H9 (cell line): ENCODE measurements around the gene ZNF664. TPM values are rescaled to one million over a fixed set of nuclear protein-coding genes. Genes with fewer than 3 reads are reported as not detected.

Experiments
- DNase-seq: peaks from one replicate; pipeline ENCODE4 v3.0.0-alpha.2; 2017
- H2AFZ ChIP-seq: one replicate; pipeline ENCODE4 v1.6.1; 2013; ENCODE audit warnings: mild to moderate bottlenecking, low read length, control low read depth, moderate library complexity
- H2AK5ac ChIP-seq: 2 replicates; pipeline ENCODE4 v1.6.1; 2013; ENCODE audit warnings: low read length, control low read depth, mixed read lengths; ENCODE audit not compliant: insufficient read length
- H2BK120ac ChIP-seq: one replicate; pipeline ENCODE4 v1.6.1; 2013; ENCODE audit warnings: low read depth, mild to moderate bottlenecking, low read length, control low read depth, inconsistent platforms; ENCODE audit not compliant: poor library complexity, severe bottlenecking
- H2BK12ac ChIP-seq: 2 replicates; pipeline ENCODE4 v1.6.1; 2013; ENCODE audit warnings: low read length, control low read depth, mixed read lengths, low read depth; ENCODE audit not compliant: insufficient read length
- H2BK15ac ChIP-seq: 2 replicates; pipeline ENCODE4 v1.6.1; 2013; ENCODE audit warnings: low read depth, low read length, control low read depth
- H2BK20ac ChIP-seq: one replicate; pipeline ENCODE4 v1.6.1; 2013; ENCODE audit warnings: low read depth, mild to moderate bottlenecking, low read length, control low read depth, inconsistent platforms; ENCODE audit not compliant: poor library complexity, severe bottlenecking
- H2BK5ac ChIP-seq: 2 replicates; pipeline ENCODE4 v1.6.1; 2013; ENCODE audit warnings: low read length, control low read depth, mixed read lengths; ENCODE audit not compliant: insufficient read length
- H3K14ac ChIP-seq: 2 replicates; pipeline ENCODE4 v1.6.1; 2013; ENCODE audit warnings: low read length, control low read depth; ENCODE audit not compliant: insufficient read depth
- H3K18ac ChIP-seq: 2 replicates; pipeline ENCODE4 v1.6.1; 2013; ENCODE audit warnings: low read depth, mild to moderate bottlenecking, mixed read lengths, low read length, control low read depth; ENCODE audit not compliant: insufficient read length
- H3K23ac ChIP-seq: 2 replicates; pipeline ENCODE4 v1.6.1; 2013; ENCODE audit warnings: low read length, control low read depth, mixed read lengths, low read depth; ENCODE audit not compliant: insufficient read length
- H3K23me2 ChIP-seq: 2 replicates; pipeline ENCODE4 v1.6.1; 2013; ENCODE audit warnings: low read depth, mild to moderate bottlenecking, mixed read lengths, low read length, control low read depth; ENCODE audit not compliant: insufficient read length, poor library complexity, severe bottlenecking
- H3K27ac ChIP-seq: 2 replicates; pipeline ENCODE4 v1.5.1; 2013; ENCODE audit warnings: low read length, control low read depth, mixed read lengths, low read depth; ENCODE audit not compliant: insufficient read length
- H3K27me3 ChIP-seq: 2 replicates; pipeline ENCODE4 v1.6.1; 2013; ENCODE audit warnings: low read length, control low read depth, inconsistent platforms; ENCODE audit not compliant: insufficient read depth
- H3K4ac ChIP-seq: 2 replicates; pipeline ENCODE4 v1.6.1; 2013; ENCODE audit warnings: low read depth, mild to moderate bottlenecking, control low read depth, inconsistent platforms, low read length, moderate library complexity
- H3K4me1 ChIP-seq: 2 replicates; pipeline ENCODE4 v1.6.1; 2013; ENCODE audit warnings: low read length, control low read depth, inconsistent platforms; ENCODE audit not compliant: insufficient read depth
- H3K4me2 ChIP-seq: 2 replicates; pipeline ENCODE4 v1.6.1; 2013; ENCODE audit warnings: low read length, control low read depth, mixed read lengths; ENCODE audit not compliant: insufficient read length, insufficient read depth
- H3K56ac ChIP-seq: 2 replicates; pipeline ENCODE4 v1.6.1; 2013; ENCODE audit warnings: low read depth, mild to moderate bottlenecking, mixed read lengths, low read length, control low read depth; ENCODE audit not compliant: insufficient read length
- H3K79me1 ChIP-seq: 2 replicates; pipeline ENCODE4 v1.6.1; 2013; ENCODE audit warnings: low read depth, mild to moderate bottlenecking, moderate library complexity, low read length, control low read depth, inconsistent platforms; ENCODE audit not compliant: insufficient read depth, poor library complexity, severe bottlenecking
- H3K79me2 ChIP-seq: 2 replicates; pipeline ENCODE4 v1.6.1; 2013; ENCODE audit warnings: low read length, control low read depth, inconsistent platforms; ENCODE audit not compliant: insufficient read depth
- H3K9ac ChIP-seq: 2 replicates; pipeline ENCODE4 v1.6.1; 2013; ENCODE audit warnings: low read length, control low read depth, mixed read lengths; ENCODE audit not compliant: insufficient read length; ENCODE audit errors: extremely low read depth
- H3K9me3 ChIP-seq: one replicate; pipeline ENCODE4 v1.6.1; 2013; ENCODE audit warnings: low read depth, low read length, inconsistent platforms; ENCODE audit not compliant: control insufficient read depth
- H3T11ph ChIP-seq: one replicate; pipeline ENCODE4 v1.6.1; 2013; ENCODE audit warnings: mild to moderate bottlenecking, low read length, control low read depth, inconsistent platforms
- H4K20me1 ChIP-seq: one replicate; pipeline ENCODE4 v1.6.1; 2013; ENCODE audit not compliant: control insufficient read depth, insufficient read length, insufficient read depth
- H4K5ac ChIP-seq: 2 replicates; pipeline ENCODE4 v1.6.1; 2013; ENCODE audit warnings: low read depth, mild to moderate bottlenecking, mixed read lengths, low read length, control low read depth; ENCODE audit not compliant: insufficient read length
- H4K8ac ChIP-seq: replicated peaks from 2 replicates; pipeline ENCODE4 v1.6.1; 2013; ENCODE audit warnings: low read length, control low read depth, mixed read lengths, low read depth; ENCODE audit not compliant: insufficient read length
- H4K91ac ChIP-seq: 2 replicates; pipeline ENCODE4 v1.6.1; 2013; ENCODE audit warnings: low read depth, mild to moderate bottlenecking, moderate library complexity, mixed read lengths, low read length, control low read depth; ENCODE audit not compliant: insufficient read length
- H3K27ac Mint-ChIP-seq, 3 experiments: 2 replicates in 2 of 3; 3 replicates in 1 of 3; pipeline ENCODE4 v1.8.0; 2020 to 2021; ENCODE audit warnings: mixed read lengths in 3 of 3, mild to moderate bottlenecking in 1 of 3, moderate library complexity in 1 of 3
- H3K27me3 Mint-ChIP-seq: 2 replicates; pipeline ENCODE4 v1.8.0; 2021; ENCODE audit warnings: low read depth, mild to moderate bottlenecking, moderate library complexity, mixed read lengths
- H3K36me3 Mint-ChIP-seq, 3 experiments: 2 replicates in 2 of 3; 3 replicates in 1 of 3; pipeline ENCODE4 v1.8.0; 2020 to 2021; ENCODE audit warnings: low read depth in 3 of 3, mixed read lengths in 3 of 3; ENCODE audit not compliant: insufficient read depth in 1 of 3
- H3K4me1 Mint-ChIP-seq, 2 experiments: 2 replicates each; pipeline ENCODE4 v1.8.0; 2020; ENCODE audit warnings: mixed read lengths in 2 of 2
- H3K4me3 Mint-ChIP-seq, 2 experiments: 2 replicates in 1 of 2; 3 replicates in 1 of 2; pipeline ENCODE4 v1.8.0; 2020 to 2021; ENCODE audit warnings: mild to moderate bottlenecking in 2 of 2, mixed read lengths in 2 of 2, moderate library complexity in 1 of 2
- H3K9me3 Mint-ChIP-seq, 2 experiments: 2 replicates in 1 of 2; 3 replicates in 1 of 2; pipeline ENCODE4 v1.8.0; 2020; ENCODE audit warnings: mild to moderate bottlenecking in 2 of 2, mixed read lengths in 2 of 2, moderate library complexity in 1 of 2
- WGBS: extraction: QIAGEN DNeasy Blood & Tissue Kit; methylation state at CpG from one replicate; pipeline ENCODE4 v1.1.7; 2013; ENCODE audit warnings: missing lambda C conversion rate, low lambda C conversion rate, mixed read lengths; ENCODE audit not compliant: insufficient read length; ENCODE audit errors: extremely low coverage; 5-methylcytosine and 5-hydroxymethylcytosine counted together
- total RNA-seq: library from RNA; stranded (reverse); gene quantifications from 2 replicates; pipeline ENCODE4 v1.2.1, GENCODE V29; 2021
- TF ChIP-seq, protein P1 (sequence below): fragments of 200-600 bp; sonication (generic); conservative IDR thresholded peaks from 3 replicates; pipeline ENCODE4 v1.8.0; 2021; ENCODE audit warnings: antibody characterized with exemption, mild to moderate bottlenecking

The ZNF664 gene
- total RNA-seq, 1 experiment from 2014 or later: 29.5 TPM

- no peak overlapping the region for H3K9ac ChIP-seq
- H4K20me1 ChIP-seq: no peaks in the 10 kb centered on the region
- no peak overlapping the region for H3K4ac ChIP-seq
- no peak overlapping the region for H3K4me2 ChIP-seq
- Mint-ChIP-seq H3K27ac (0 out of 7 replicates have a peak overlapping the region, but pooled peaks of 2 of the 3 experiments have one; percentile 19 to 37), H3K9me3 (no peaks in the 10 kb centered on the region), H3K4me1 (peaks cover 0 to 4% of the 10 kb centered on the region in 2 experiments; a peak in 1 of 4 replicates), H3K36me3 (peaks cover 14 to 22% (median 19%) of the 10 kb centered on the region in 3 experiments), H3K27me3 (no peaks in the 10 kb centered on the region), H3K4me3 (no peak overlapping the region)
- H3K56ac ChIP-seq: no peak overlapping the region
- H3K79me1 ChIP-seq: no peaks in the 10 kb centered on the region
- H3K79me2 ChIP-seq: no peaks in the 10 kb centered on the region
- TF ChIP-seq, protein P1, sequence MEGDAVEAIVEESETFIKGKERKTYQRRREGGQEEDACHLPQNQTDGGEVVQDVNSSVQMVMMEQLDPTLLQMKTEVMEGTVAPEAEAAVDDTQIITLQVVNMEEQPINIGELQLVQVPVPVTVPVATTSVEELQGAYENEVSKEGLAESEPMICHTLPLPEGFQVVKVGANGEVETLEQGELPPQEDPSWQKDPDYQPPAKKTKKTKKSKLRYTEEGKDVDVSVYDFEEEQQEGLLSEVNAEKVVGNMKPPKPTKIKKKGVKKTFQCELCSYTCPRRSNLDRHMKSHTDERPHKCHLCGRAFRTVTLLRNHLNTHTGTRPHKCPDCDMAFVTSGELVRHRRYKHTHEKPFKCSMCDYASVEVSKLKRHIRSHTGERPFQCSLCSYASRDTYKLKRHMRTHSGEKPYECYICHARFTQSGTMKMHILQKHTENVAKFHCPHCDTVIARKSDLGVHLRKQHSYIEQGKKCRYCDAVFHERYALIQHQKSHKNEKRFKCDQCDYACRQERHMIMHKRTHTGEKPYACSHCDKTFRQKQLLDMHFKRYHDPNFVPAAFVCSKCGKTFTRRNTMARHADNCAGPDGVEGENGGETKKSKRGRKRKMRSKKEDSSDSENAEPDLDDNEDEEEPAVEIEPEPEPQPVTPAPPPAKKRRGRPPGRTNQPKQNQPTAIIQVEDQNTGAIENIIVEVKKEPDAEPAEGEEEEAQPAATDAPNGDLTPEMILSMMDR: no peak
- no peak overlapping the region for H2AFZ ChIP-seq
- DNase-seq: no peak
- H3K9me3 ChIP-seq: no peaks in the 10 kb centered on the region
- no peak overlapping the region for H4K5ac ChIP-seq
- no peak overlapping the region for H2BK15ac ChIP-seq
- H3K14ac ChIP-seq: no peak overlapping the region
- no peak overlapping the region for H3T11ph ChIP-seq
- no peak overlapping the region for H3K18ac ChIP-seq
- no peaks in the 10 kb centered on the region for H3K27me3 ChIP-seq
- no peak overlapping the region for H3K23ac ChIP-seq
- no peaks in the 10 kb centered on the region for H3K4me1 ChIP-seq
- H3K27ac ChIP-seq: no peak overlapping the region
- H4K8ac ChIP-seq: no peak overlapping the region
- H2BK20ac ChIP-seq: no peak overlapping the region
- no peak overlapping the region for H4K91ac ChIP-seq
- H2BK120ac ChIP-seq: no peak overlapping the region
- no peak overlapping the region for H2BK12ac ChIP-seq
- WGBS: no CpG with 5 or more reads among the region's 13 CpGs
- no peak overlapping the region for H2AK5ac ChIP-seq
- H2BK5ac ChIP-seq: no peak overlapping the region
- H3K23me2 ChIP-seq: no peaks in the 10 kb centered on the region
These were observed 42.8 kb downstream of the ZNF664 start for GRCh38 chr12:124015494-124016461.
